ENCODE results near the gene STX10.
"Not testable (repeated sequence)": the region's sequence is repeated elsewhere in the genome, so short reads cannot be mapped to it uniquely, and the experiment has no call there.

STX10 gene

DNA sequence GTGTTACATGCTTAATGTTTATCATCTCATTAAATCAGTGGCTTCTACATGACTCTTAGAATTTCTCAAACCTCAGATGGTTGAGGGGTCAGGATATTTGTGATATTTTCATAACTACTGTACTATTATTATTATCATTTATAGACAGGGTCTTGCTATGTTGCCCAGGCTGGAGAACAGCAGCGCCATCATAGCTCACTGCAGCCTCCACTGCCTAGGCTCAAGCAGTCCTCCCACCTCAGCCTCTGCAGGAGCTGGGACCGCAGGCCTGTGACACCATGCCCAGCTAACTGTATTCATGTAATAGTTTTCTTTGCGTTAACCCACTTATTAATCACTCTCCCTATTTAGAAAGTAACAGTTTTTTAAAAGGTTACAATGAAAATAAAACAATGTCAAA, 9.5 kb upstream of the STX10 start:
- peak overlapping the region in 1 of 2 donors; percentile 31 for H3K4me3 Mint-ChIP-seq
- peak overlapping the region; percentile 49 to 62 for H3K27ac Mint-ChIP-seq
- no peaks in the 10 kb centered on the region for H3K9me3 Mint-ChIP-seq
- ATAC-seq (replicated peaks) (no peak), DNase-seq (no peak)
- peaks cover 47 to 54% of the 10 kb centered on the region in 2 donors for H3K4me1 Mint-ChIP-seq (ENCODE audit: low read depth in 2 of 2)
- H3K27me3 Mint-ChIP-seq, result no peaks in the 10 kb centered on the region
- H3K36me3 Mint-ChIP-seq (ENCODE audit: insufficient read depth), result peaks cover 29% of the 10 kb centered on the region

DNA sequence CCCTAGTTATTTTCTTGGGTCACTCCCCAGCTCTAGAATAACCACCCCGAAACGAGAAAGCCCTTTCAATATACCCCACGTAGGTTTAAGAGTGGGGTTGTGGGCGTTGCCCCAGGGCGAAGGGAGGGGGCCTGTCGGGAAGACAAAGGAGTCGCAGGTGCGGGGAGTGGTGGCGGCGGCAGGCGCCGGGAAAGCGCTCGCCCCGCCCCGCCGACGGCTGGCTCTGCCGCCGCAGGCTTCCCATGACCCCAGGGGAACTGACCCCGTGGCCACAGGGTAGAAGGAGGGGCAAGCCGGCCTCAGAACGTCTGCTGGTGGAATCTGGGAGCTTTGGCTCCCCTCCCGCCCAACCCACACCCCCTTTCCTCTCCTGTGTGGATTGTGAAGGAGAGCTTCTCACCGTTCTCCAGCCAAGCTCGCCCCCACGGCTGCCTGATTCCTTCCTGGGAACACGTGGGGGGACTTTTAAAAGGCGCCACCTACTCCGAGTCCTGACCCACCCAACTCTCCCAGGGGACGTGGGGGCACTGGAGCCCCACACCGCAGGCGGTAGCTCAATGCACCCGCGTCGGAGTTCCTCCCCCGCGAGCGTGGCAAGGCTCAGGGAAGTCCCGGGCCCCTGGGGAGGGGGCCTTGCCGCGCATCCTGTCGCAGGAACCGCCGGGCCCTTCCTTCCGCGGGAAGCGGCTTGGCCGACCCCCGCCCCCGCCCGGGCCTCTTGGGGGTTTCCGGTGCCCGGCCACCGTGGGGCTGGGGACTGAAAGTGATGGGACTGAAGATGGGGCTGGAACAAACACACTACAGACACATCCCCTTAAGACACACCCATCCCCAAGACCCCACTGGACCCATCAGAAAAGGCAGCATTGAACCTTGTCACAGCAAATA, 5.5 kb upstream of the STX10 start:
- peaks cover 45 to 46% of the 10 kb centered on the region in 2 donors for H3K4me1 Mint-ChIP-seq (ENCODE audit: low read depth in 2 of 2)
- no peaks in the 10 kb centered on the region for H3K27me3 Mint-ChIP-seq
- H3K36me3 Mint-ChIP-seq (ENCODE audit: insufficient read depth), result peaks cover 64% of the 10 kb centered on the region
- H3K27ac Mint-ChIP-seq, result peak overlapping the region; percentile 100
- peak; percentile 35 for ATAC-seq (replicated peaks)
- H3K4me3 Mint-ChIP-seq, result peak overlapping the region; percentile 94 to 99
- H3K9me3 Mint-ChIP-seq, result no peaks in the 10 kb centered on the region
- DNase-seq, result peak; percentile 66 to 73 (median 72)

DNA sequence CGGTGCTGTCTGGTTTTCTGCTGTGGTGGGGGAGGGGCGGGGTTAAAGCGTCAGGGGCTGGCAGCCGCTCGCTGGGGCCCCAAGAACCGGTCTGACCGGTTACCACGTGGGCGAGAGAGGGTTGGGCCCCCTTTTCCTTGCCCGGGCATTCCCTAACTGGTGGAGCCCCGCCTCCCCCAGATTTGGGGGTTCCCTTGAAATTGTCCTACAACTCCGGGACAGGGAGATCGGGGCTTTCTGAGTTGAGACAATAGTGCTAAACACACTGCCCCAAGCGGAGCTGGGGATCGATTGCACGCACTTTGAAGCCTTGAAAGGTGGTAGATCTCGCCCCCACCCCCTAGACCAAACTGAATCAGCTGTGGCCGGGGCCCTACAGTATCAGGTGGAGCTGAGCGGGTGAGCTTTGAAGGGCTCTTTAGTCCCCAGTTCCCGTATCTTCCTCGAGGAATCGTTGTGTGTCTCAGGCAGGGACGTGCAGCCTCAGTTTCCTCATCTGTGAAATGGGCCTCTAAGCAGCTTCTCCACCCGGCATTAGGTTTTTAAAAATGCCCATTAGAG, 4.8 kb upstream of the STX10 start:
- Mint-ChIP-seq H3K36me3 (ENCODE audit: insufficient read depth) (peaks cover 71% of the 10 kb centered on the region), H3K27me3 (no peaks in the 10 kb centered on the region), H3K4me1 (ENCODE audit: low read depth in 2 of 2) (peaks cover 51% of the 10 kb centered on the region in 2 donors), H3K4me3 (peak overlapping the region; percentile 94 to 99), H3K9me3 (no peaks in the 10 kb centered on the region), H3K27ac (peak overlapping the region; percentile 100)
- DNase-seq (peak; percentile 72 to 80 (median 76)), ATAC-seq (replicated peaks) (peak; percentile 39)

DNA sequence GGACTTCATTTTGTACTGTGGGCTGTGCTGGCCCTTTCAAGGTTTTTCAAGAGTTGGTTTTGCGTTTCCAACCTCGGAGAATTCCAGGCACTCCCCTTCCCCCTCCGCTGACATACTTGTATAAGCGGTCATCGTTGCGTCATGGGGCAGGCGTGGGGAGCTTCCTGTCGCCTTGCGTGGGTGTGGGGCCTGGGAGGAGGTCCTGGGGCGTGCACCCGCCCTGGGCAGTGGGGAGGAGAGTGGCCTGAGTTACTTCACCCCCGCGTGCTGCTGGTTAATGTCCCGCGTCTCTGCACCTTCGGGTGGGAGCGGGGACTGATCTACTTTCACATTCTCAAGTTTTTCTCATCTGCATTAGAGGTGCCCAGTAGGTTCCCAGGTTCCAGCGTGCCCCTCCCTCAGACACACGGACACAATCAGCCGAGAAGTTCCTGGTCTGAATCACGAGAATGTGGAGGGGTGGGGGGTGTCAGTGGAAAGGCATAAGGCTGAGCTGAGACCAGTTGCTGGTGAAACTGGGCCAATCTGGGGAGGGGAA, 4.1 kb upstream of the STX10 start:
- Mint-ChIP-seq H3K27ac (peak overlapping the region; percentile 100), H3K9me3 (no peaks in the 10 kb centered on the region), H3K4me1 (ENCODE audit: low read depth in 2 of 2) (peaks cover 51 to 55% of the 10 kb centered on the region in 2 donors), H3K4me3 (peak overlapping the region; percentile 94 to 99), H3K36me3 (ENCODE audit: insufficient read depth) (peaks cover 73% of the 10 kb centered on the region), H3K27me3 (no peaks in the 10 kb centered on the region)
- DNase-seq (peak; percentile 28 to 38 (median 28)), ATAC-seq (replicated peaks) (no peak)

DNA sequence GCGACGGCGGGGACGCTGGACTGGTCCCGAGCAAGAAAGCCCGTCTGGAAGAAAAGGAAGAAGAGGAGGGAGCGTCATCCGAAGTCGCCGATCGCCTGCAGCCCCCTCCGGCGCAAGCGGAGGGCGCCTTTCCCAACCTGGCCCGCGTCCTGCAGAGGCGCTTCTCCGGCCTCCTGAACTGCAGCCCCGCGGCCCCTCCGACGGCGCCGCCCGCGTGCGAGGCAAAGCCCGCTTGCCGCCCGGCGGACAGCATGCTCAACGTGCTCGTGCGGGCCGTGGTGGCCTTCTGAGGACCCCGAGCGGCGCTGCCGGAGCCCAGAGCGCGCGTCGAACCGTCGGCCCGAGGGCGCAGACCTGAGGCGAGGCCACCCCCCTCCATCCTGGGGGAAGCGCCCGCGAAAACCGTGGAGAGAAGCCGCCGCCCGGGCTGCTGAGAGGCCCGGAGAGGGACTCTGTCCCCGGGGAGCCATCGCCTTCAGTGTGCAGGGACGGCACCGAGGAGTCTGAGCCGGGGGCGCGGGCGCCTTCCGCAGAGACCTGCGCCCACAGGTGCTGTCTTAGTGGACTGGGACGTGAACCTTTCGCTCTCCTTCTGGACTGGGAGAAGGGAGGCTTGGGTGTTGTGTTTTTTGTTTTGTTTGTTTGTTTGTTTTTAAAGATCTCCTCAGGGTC, 3.5 kb upstream of the STX10 start:
- ATAC-seq (replicated peaks) (no peak), DNase-seq (peak in 2 of 3 experiments; percentile 24 to 26)
- Mint-ChIP-seq H3K4me1 (ENCODE audit: low read depth in 2 of 2) (peaks cover 57% of the 10 kb centered on the region in 2 donors), H3K27me3 (no peaks in the 10 kb centered on the region), H3K27ac (peak overlapping the region; percentile 100), H3K4me3 (peak overlapping the region; percentile 94 to 99), H3K36me3 (ENCODE audit: insufficient read depth) (peaks cover 78% of the 10 kb centered on the region), H3K9me3 (no peaks in the 10 kb centered on the region)

DNA sequence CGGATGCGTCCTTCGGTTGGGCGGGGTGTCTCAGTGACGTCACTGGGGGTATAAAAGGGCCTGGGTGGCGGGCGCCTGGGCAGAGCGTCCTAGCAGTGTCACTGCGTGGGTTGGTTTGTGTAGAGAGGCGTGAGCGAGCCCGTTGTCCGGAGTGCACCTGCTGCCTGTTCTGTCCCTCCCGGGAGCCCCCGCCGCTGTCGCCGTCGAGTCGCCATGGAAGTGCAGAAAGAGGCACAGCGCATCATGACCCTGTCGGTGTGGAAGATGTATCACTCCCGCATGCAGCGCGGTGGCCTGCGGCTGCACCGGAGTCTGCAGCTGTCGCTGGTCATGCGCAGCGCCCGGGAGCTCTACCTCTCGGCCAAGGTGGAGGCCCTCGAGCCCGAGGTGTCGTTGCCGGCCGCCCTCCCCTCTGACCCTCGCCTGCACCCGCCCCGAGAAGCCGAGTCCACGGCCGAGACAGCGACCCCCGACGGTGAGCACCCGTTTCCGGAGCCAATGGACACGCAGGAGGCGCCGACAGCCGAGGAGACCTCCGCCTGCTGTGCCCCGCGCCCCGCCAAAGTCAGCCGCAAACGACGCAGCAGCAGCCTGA, 2.9 kb upstream of the STX10 start:
- H3K4me1 Mint-ChIP-seq (ENCODE audit: low read depth in 2 of 2), result peaks cover 55 to 57% of the 10 kb centered on the region in 2 donors
- H3K36me3 Mint-ChIP-seq (ENCODE audit: insufficient read depth), result peaks cover 75% of the 10 kb centered on the region
- H3K27ac Mint-ChIP-seq, result peak overlapping the region; percentile 100
- peak; percentile 98 to 99 (median 99) for DNase-seq
- peak; percentile 26 for ATAC-seq (replicated peaks)
- no peaks in the 10 kb centered on the region for H3K9me3 Mint-ChIP-seq
- H3K4me3 Mint-ChIP-seq, result peak overlapping the region; percentile 94 to 99
- H3K27me3 Mint-ChIP-seq, result no peaks in the 10 kb centered on the region

DNA sequence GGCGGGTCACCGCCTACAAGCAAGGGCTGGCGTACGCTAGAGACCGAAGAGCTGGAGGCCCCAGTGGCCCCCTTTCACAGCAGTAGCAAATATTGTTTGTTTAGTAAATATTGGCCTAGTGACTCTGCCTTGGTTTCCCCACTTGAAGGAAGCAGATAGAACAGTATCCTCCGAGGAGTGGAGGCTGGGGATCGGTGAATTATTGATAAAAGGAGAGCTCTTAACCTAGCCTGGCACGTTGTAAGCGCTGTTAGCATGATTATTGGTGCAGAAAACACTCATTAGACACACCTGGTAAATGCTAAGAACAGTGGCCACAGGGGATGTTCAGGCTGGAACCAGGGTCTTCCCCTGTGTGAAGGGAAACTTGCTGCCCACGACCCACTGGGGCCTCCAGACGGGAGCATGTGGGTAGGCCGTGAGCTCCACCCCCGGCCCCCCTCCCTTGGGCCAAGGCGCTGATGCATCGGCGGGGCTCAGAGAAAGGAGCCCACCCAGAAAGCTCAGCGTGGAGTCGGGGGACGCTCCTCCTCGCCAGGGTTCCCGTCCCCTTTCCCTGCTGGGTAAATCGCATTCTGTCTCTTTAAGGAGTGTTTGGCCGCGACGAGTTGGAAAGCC, 2.3 kb upstream of the STX10 start:
- H3K36me3 Mint-ChIP-seq (ENCODE audit: insufficient read depth), result peaks cover 75% of the 10 kb centered on the region
- H3K27ac Mint-ChIP-seq, result peak overlapping the region; percentile 100
- H3K4me1 Mint-ChIP-seq (ENCODE audit: low read depth in 2 of 2), result peaks cover 52 to 53% of the 10 kb centered on the region in 2 donors

DNA sequence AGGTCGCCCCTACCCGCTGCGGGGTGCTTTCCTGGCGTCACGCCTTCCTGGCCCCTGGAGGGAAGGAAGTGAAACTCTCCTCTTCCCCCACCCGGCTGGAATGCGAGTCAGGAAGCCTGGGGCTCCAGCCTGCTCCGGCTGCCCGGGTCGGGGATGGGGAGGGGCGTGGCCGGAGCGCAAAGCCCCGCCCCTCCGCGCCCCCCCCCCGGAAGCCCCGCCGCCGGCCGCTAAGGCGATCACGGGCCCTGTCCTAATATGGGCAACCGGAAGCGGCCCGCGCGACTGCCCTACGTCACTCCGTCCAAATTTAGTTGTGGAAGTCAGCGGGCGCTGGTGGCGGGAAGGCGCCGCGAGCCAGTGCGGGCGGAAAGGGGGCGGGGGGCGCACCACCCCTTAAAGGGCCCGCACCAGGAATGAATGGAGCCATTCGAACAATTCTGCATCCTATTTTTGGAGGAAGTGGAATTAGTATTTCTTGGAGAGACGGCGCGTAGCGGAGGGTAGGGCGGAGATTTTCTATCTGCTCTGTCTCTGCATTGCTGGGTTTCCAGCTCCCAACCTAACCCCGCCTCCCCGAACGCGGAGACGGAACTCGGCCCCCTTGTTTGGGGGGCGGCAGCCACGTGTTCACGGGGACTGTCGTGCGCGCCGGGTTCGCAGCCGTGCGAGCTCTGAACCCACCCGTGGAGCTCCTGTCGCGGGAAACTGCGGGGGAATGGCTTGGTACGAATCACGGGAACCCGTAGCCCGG, 1.6 kb upstream of the STX10 start:
- H3K27ac Mint-ChIP-seq, result peak overlapping the region; percentile 100
- peaks cover 75% of the 10 kb centered on the region for H3K36me3 Mint-ChIP-seq (ENCODE audit: insufficient read depth)
- ATAC-seq (replicated peaks), result peak; percentile 51
- peak overlapping the region; percentile 94 to 99 for H3K4me3 Mint-ChIP-seq
- DNase-seq, result peak; percentile 93 to 95 (median 95)
- H3K27me3 Mint-ChIP-seq, result no peaks in the 10 kb centered on the region
- H3K4me1 Mint-ChIP-seq (ENCODE audit: low read depth in 2 of 2), result peaks cover 49 to 50% of the 10 kb centered on the region in 2 donors
- no peaks in the 10 kb centered on the region for H3K9me3 Mint-ChIP-seq

More for the DNA sequence above, 2.3 kb upstream of the STX10 start:
- no peaks in the 10 kb centered on the region for H3K9me3 Mint-ChIP-seq
- peak overlapping the region; percentile 94 to 99 for H3K4me3 Mint-ChIP-seq
- no peak for DNase-seq
- H3K27me3 Mint-ChIP-seq, result no peaks in the 10 kb centered on the region
- ATAC-seq (replicated peaks), result no peak

DNA sequence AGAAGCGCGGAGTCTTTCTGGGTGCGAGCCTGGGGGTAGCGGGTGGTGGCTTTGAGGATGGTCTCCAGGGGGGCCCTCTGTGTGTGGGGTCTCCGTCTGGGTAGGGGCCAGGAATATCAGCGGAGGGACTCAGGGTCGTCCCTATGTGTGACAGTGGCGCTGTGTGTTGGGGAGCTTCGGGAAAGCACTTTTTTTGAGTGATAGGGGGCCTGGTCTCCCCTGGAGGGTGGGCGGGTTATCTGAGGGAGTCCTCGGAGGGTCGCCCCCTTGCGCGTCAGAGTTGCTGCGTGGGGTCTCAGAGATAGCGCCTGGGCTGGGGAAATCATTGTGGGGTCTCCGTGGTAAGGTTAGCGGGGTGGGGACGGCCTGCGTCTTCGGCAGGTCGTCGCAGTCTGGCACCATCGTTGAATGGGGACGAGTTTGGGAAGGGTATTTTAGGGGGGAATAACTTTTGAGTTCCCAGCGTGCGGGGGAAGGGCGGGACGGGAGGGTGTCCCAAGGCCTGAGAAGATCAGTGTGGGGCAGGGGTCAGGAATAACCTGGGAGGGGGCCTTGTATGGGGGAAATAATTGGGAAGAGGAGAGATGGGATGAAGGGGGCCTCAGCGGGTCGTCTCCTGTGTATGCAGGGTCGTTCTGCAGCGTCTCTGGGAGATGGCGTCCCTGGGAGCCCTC, 893 bp upstream of the STX10 start:
- peaks cover 42 to 45% of the 10 kb centered on the region in 2 donors for H3K4me1 Mint-ChIP-seq (ENCODE audit: low read depth in 2 of 2)
- DNase-seq (peak; percentile 8 to 27 (median 9)), ATAC-seq (replicated peaks) (peak; percentile 6)
- no peaks in the 10 kb centered on the region for H3K9me3 Mint-ChIP-seq
- H3K36me3 Mint-ChIP-seq (ENCODE audit: insufficient read depth), result peaks cover 68% of the 10 kb centered on the region
- H3K27ac Mint-ChIP-seq, result peak overlapping the region; percentile 100
- no peaks in the 10 kb centered on the region for H3K27me3 Mint-ChIP-seq
- H3K4me3 Mint-ChIP-seq, result peak overlapping the region; percentile 94 to 99

DNA sequence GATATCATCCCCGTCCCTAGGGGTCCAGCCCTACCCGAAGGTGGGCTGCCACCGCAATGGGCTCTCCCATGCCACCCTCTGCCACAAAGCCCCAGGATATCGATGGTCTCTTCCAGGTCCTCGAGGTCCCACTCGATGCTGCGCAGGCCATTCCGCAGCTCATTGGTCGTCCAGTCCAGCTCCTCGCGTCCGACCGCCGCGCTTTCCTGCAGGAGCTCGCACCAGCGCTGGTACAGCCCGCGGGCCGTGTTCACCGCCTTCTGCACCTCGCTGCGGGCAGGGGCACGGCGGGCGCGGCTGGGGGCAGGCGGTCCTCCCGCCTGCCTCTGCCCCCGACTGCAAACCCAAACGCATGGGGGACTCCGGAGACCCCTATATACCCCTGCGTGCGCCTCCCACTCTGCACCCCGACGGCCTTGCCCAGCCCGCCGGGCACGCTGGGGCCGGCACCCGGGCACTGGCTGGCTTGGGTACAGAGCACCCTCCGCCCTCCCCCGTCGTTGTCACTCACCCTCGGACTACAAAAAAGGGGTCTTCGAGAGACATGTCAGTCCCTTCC, 468 bp downstream of the STX10 start:
- Mint-ChIP-seq H3K27me3 (no peaks in the 10 kb centered on the region), H3K4me1 (ENCODE audit: low read depth in 2 of 2) (peaks cover 33 to 41% of the 10 kb centered on the region in 2 donors), H3K36me3 (ENCODE audit: insufficient read depth) (peaks cover 57% of the 10 kb centered on the region), H3K4me3 (peak overlapping the region; percentile 94 to 99), H3K27ac (peak overlapping the region; percentile 100), H3K9me3 (no peaks in the 10 kb centered on the region)
- peak in 1 of 3 experiments; percentile 23 for DNase-seq
- ATAC-seq (replicated peaks), result peak; percentile 2

DNA sequence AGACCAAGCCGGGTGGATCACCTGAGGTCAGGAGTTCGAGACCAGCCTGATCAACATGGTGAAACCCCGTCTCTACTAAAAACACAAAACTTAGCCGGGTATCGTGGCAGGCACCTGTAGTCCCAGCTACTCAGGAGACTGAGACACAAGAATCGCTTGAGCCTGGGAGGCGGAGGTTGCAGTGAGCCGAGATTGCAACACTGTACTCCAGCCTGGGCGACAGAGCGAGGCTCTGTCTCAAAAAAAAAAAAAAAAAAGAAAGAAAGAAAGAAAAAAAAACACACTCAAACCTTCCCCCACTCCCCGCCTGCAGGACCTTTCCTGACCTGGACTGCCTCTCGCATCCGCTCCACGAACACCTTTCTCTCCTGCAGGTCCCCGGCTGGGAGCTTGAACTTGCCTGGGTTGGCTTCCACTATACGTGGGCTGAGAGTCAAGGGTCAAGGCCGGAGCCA, 975 bp downstream of the STX10 start:
- H3K4me1 Mint-ChIP-seq (ENCODE audit: low read depth in 2 of 2), result peaks cover 31 to 41% of the 10 kb centered on the region in 2 donors
- H3K27ac Mint-ChIP-seq, result peak overlapping the region in 1 of 2 donors; percentile 100
- not testable (repeated sequence) for ATAC-seq (replicated peaks); DNase-seq; H3K9me3 Mint-ChIP-seq; H3K27me3 Mint-ChIP-seq
- H3K36me3 Mint-ChIP-seq (ENCODE audit: insufficient read depth), result peaks cover 52% of the 10 kb centered on the region
- H3K4me3 Mint-ChIP-seq, result peak overlapping the region; percentile 94 to 99

Measured in effector memory CD8-positive, alpha-beta T cell (primary cell).